Measurements from ENCODE around the gene SINHCAF. TPM values are rescaled to one million over a fixed set of nuclear protein-coding genes. Genes with fewer than 3 reads are reported as not detected.
A peak's percentile ranks its signal among the peaks of the same experiment; 100 is the strongest.

Gene SINHCAF
- total RNA-seq, 3 donors from 2014 or later = 46.8 to 79.2 (median 71.9) TPM

GRCh38 chr12:31362115-31362758, 36.3 kb upstream of the SINHCAF start:
- no peak for TF ChIP-seq CTCF (IDR thresholded peaks at IDR 0.05)
- H3K36me3 ChIP-seq (ENCODE audit: low read depth) = no peaks in the 10 kb centered on the region
- intact Hi-C loops (cut with DNase I, micrococcal nuclease) = no loop called here
- DNase-seq = peak in 2 of 3 donors; percentile 54 to 61
- peak; percentile 80 for ATAC-seq
- H3K4me3 ChIP-seq = no peak overlapping the region
- peaks cover 13% of the 10 kb centered on the region for H3K4me1 ChIP-seq (ENCODE audit: low read depth)
- H3K9me3 ChIP-seq = no peaks in the 10 kb centered on the region

- H3K9me3 ChIP-seq = no peaks in the 10 kb centered on the region
- no peaks in the 10 kb centered on the region for H3K36me3 ChIP-seq (ENCODE audit: low read depth)
- intact Hi-C loops (cut with DNase I, micrococcal nuclease) = no loop called here
- ATAC-seq (no peak), DNase-seq (no peak)
- H3K4me3 ChIP-seq = no peak overlapping the region
- peaks cover 13% of the 10 kb centered on the region for H3K4me1 ChIP-seq (ENCODE audit: low read depth)
- no peak for TF ChIP-seq CTCF (IDR thresholded peaks at IDR 0.05)
These were observed 35.8 kb upstream of the SINHCAF start for GRCh38 chr12:31361730-31362114.

- H3K9me3 ChIP-seq = no peaks in the 10 kb centered on the region
- intact Hi-C loops (cut with DNase I, micrococcal nuclease) = no loop called here
- no peaks in the 10 kb centered on the region for H3K36me3 ChIP-seq (ENCODE audit: low read depth)
- peak; percentile 21 for ATAC-seq
- H3K4me3 ChIP-seq = no peak overlapping the region
- TF ChIP-seq CTCF (IDR thresholded peaks at IDR 0.05) = no peak
- peak in 1 of 3 donors; percentile 13 for DNase-seq
- H3K4me1 ChIP-seq (ENCODE audit: low read depth) = peaks cover 9% of the 10 kb centered on the region
These were observed 29.8 kb upstream of the SINHCAF start for GRCh38 chr12:31355747-31356107.

- ATAC-seq (peak; percentile 68), DNase-seq (peak in 1 of 3 donors; percentile 25)
- intact Hi-C loops (cut with DNase I, micrococcal nuclease) = no loop called here
- peaks cover 9% of the 10 kb centered on the region for H3K4me1 ChIP-seq (ENCODE audit: low read depth)
- H3K36me3 ChIP-seq (ENCODE audit: low read depth) = no peaks in the 10 kb centered on the region
- H3K9me3 ChIP-seq = no peaks in the 10 kb centered on the region
- no peak overlapping the region for H3K4me3 ChIP-seq
- TF ChIP-seq CTCF (IDR thresholded peaks at IDR 0.05) = no peak
These were observed 28.1 kb upstream of the SINHCAF start for GRCh38 chr12:31353750-31354708.

GRCh38 chr12:31346267-31346666, 20.3 kb upstream of the SINHCAF start:
- H3K4me1 ChIP-seq (ENCODE audit: low read depth) = no peaks in the 10 kb centered on the region
- intact Hi-C loops (cut with DNase I, micrococcal nuclease) = no loop called here
- H3K9me3 ChIP-seq = no peaks in the 10 kb centered on the region
- DNase-seq = no peak
- TF ChIP-seq CTCF (IDR thresholded peaks at IDR 0.05) = no peak
- no peak overlapping the region for H3K4me3 ChIP-seq
- ATAC-seq = no peak
- no peaks in the 10 kb centered on the region for H3K36me3 ChIP-seq (ENCODE audit: low read depth)
